Prostate gland (tissue), 2 donors: ENCODE measurements around the gene LBH.

Experiments
- POLR2A ChIP-seq: fragments of 450-650 bp; IDR thresholded peaks from one replicate; pipeline ENCODE4 v1.6.1; 2016; ENCODE audit warnings: antibody characterized with exemption, mild to moderate bottlenecking
- POLR2AphosphoS5 ChIP-seq: sonication (generic); formaldehyde crosslinking; IDR thresholded peaks from one replicate; pipeline ENCODE4 v1.6.1; 2017; ENCODE audit warnings: antibody characterized with exemption
- TF ChIP-seq, protein P1 (sequence below), 4 experiments: fragments of 200-600 bp in 2 of 4; fragments of 450-650 bp in 2 of 4; sonication (generic) in 2 of 4; IDR thresholded peaks; 1 replicate in 3 of 4; 2 replicates in 1 of 4; pipeline ENCODE4 v1.5.1; 2016 to 2019; ENCODE audit warnings: antibody characterized with exemption in 4 of 4, mild to moderate bottlenecking in 2 of 4, moderate library complexity in 2 of 4

DNA sequence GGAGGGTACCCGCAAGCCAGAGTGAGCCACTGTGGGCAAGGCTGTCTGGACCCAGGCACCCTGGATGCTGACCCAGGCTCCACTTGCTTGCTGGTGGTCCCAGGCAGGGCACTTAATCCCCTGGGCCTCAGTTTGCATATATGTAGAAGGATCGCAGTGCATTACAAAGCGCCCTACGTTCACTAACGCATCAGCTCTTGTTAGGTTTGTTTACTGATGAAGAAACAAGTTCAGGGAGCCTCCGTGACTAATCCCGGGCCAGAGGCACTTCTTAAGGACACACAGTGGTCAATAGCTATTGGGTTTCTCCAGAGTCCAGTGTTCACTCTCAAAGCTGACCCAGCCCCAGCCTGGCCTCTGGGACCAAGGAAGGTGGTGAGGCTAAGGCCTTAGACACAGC lies 70.2 kb downstream of the LBH start:
- TF ChIP-seq, protein P1, sequence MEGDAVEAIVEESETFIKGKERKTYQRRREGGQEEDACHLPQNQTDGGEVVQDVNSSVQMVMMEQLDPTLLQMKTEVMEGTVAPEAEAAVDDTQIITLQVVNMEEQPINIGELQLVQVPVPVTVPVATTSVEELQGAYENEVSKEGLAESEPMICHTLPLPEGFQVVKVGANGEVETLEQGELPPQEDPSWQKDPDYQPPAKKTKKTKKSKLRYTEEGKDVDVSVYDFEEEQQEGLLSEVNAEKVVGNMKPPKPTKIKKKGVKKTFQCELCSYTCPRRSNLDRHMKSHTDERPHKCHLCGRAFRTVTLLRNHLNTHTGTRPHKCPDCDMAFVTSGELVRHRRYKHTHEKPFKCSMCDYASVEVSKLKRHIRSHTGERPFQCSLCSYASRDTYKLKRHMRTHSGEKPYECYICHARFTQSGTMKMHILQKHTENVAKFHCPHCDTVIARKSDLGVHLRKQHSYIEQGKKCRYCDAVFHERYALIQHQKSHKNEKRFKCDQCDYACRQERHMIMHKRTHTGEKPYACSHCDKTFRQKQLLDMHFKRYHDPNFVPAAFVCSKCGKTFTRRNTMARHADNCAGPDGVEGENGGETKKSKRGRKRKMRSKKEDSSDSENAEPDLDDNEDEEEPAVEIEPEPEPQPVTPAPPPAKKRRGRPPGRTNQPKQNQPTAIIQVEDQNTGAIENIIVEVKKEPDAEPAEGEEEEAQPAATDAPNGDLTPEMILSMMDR (IDR thresholded peaks at IDR 0.05) = no peak
- TF ChIP-seq POLR2A (no peak), POLR2AphosphoS5 (no peak)
